OCI-LY1 (cell line): ENCODE data around the gene PARD3.

Experiments
- H2AFZ ChIP-seq: fragments of 200-600 bp; sonication (generic), shearing (Covaris generic); 2 replicates; pipeline ENCODE4 v1.6.0; 2014; ENCODE audit warnings: antibody characterized with exemption, mild to moderate bottlenecking, low read length
- H3F3A ChIP-seq: fragments of 200-600 bp; sonication (generic), shearing (Covaris generic); 2 replicates; pipeline ENCODE4 v1.6.0; 2014; ENCODE audit warnings: mild to moderate bottlenecking, antibody characterized with exemption, low read length, moderate library complexity; ENCODE audit not compliant: insufficient read depth
- H3K27ac ChIP-seq: fragments of 200-600 bp; sonication (generic); 2 replicates; pipeline ENCODE4 v1.5.1; 2014; ENCODE audit warnings: low read length, mixed run types, mild to moderate bottlenecking, low read depth; ENCODE audit not compliant: poor library complexity, severe bottlenecking
- H3K27me3 ChIP-seq: fragments of 200-600 bp; sonication (generic); 2 replicates; pipeline ENCODE4 v1.6.0; 2014; ENCODE audit warnings: antibody characterized with exemption, mild to moderate bottlenecking, low read length, moderate library complexity; ENCODE audit not compliant: insufficient read depth
- H3K36me3 ChIP-seq: fragments of 200-600 bp; sonication (generic); 2 replicates; pipeline ENCODE4 v1.6.1; 2014; ENCODE audit warnings: mild to moderate bottlenecking, antibody characterized with exemption, low read length, moderate library complexity, mixed read lengths; ENCODE audit not compliant: insufficient read depth
- H3K4me1 ChIP-seq: fragments of 200-600 bp; sonication (generic); 2 replicates; pipeline ENCODE4 v1.5.1; 2014; ENCODE audit warnings: mild to moderate bottlenecking, low read length, moderate library complexity; ENCODE audit not compliant: insufficient read depth, severe bottlenecking
- H3K4me2 ChIP-seq: fragments of 200-600 bp; sonication (generic), shearing (Covaris generic); 2 replicates; pipeline ENCODE4 v1.6.1; 2014; ENCODE audit warnings: low read length
- H3K4me3 ChIP-seq: fragments of 200-600 bp; sonication (generic); 2 replicates; pipeline ENCODE4 v1.5.1; 2014; ENCODE audit warnings: low read length, low read depth, mild to moderate bottlenecking, mixed read lengths; ENCODE audit not compliant: poor library complexity, severe bottlenecking
- H3K79me2 ChIP-seq: fragments of 200-600 bp; shearing (Covaris generic); 2 replicates; pipeline ENCODE4 v1.6.1; 2016; ENCODE audit warnings: mixed run types, low read length, mixed read lengths; ENCODE audit not compliant: insufficient read depth
- H3K9ac ChIP-seq: fragments of 200-600 bp; sonication (generic), shearing (Covaris generic); 2 replicates; pipeline ENCODE4 v1.6.1; 2014; ENCODE audit warnings: mild to moderate bottlenecking, low read length, mixed read lengths
- H3K9me2 ChIP-seq: fragments of 200-600 bp; sonication (generic), shearing (Covaris generic); 2 replicates; pipeline ENCODE4 v1.6.1; 2014; ENCODE audit warnings: low read depth, mild to moderate bottlenecking, low read length, mixed read lengths
- H3K9me3 ChIP-seq: fragments of 200-600 bp; shearing (Covaris generic); 2 replicates; pipeline ENCODE4 v1.6.1; 2014; ENCODE audit warnings: low read length, mixed read lengths
- H4K20me1 ChIP-seq: fragments of 200-600 bp; sonication (generic), shearing (Covaris generic); 2 replicates; pipeline ENCODE4 v1.6.0; 2016; ENCODE audit warnings: mild to moderate bottlenecking, low read length; ENCODE audit not compliant: insufficient read depth
- EZH2 ChIP-seq: fragments of 200-600 bp; sonication (generic), shearing (Covaris generic); IDR thresholded peaks from 2 replicates; pipeline ENCODE4 v1.8.0; 2017; ENCODE audit warnings: borderline replicate concordance, mixed run types, mild to moderate bottlenecking, antibody characterized with exemption, low read length, moderate library complexity, mixed read lengths
- TF ChIP-seq, protein P1 (sequence below): fragments of 200-600 bp; sonication (generic), shearing (Covaris generic); IDR thresholded peaks from 2 replicates; pipeline ENCODE4 v1.5.1; 2017; ENCODE audit warnings: mild to moderate bottlenecking, antibody characterized with exemption, low read length, moderate library complexity, mixed read lengths

The PARD3 gene

GRCh38 chr10:34454590-34455261 is 360.4 kb downstream of the PARD3 start:
- Histone ChIP-seq H3K9me2 (no peaks in the 10 kb centered on the region), H3K4me3 (no peak overlapping the region), H3K4me1 (no peaks in the 10 kb centered on the region), H3F3A (no peaks in the 10 kb centered on the region), H3K27me3 (no peaks in the 10 kb centered on the region), H4K20me1 (no peaks in the 10 kb centered on the region), H3K36me3 (no peaks in the 10 kb centered on the region), H3K4me2 (no peak overlapping the region), H3K27ac (no peak overlapping the region), H2AFZ (no peak overlapping the region), H3K9ac (no peak overlapping the region), H3K79me2 (no peaks in the 10 kb centered on the region), H3K9me3 (no peaks in the 10 kb centered on the region)
- no peak for TF ChIP-seq EZH2
- TF ChIP-seq, protein P1, sequence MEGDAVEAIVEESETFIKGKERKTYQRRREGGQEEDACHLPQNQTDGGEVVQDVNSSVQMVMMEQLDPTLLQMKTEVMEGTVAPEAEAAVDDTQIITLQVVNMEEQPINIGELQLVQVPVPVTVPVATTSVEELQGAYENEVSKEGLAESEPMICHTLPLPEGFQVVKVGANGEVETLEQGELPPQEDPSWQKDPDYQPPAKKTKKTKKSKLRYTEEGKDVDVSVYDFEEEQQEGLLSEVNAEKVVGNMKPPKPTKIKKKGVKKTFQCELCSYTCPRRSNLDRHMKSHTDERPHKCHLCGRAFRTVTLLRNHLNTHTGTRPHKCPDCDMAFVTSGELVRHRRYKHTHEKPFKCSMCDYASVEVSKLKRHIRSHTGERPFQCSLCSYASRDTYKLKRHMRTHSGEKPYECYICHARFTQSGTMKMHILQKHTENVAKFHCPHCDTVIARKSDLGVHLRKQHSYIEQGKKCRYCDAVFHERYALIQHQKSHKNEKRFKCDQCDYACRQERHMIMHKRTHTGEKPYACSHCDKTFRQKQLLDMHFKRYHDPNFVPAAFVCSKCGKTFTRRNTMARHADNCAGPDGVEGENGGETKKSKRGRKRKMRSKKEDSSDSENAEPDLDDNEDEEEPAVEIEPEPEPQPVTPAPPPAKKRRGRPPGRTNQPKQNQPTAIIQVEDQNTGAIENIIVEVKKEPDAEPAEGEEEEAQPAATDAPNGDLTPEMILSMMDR: no peak

- no peak for TF ChIP-seq EZH2
- TF ChIP-seq, protein P1: no peak
- Histone ChIP-seq H3K9ac (no peak overlapping the region), H3F3A (no peaks in the 10 kb centered on the region), H3K4me3 (no peak overlapping the region), H3K36me3 (no peaks in the 10 kb centered on the region), H3K4me1 (no peaks in the 10 kb centered on the region), H3K4me2 (no peak overlapping the region), H3K9me3 (no peaks in the 10 kb centered on the region), H3K79me2 (no peaks in the 10 kb centered on the region), H3K27me3 (no peaks in the 10 kb centered on the region), H4K20me1 (no peaks in the 10 kb centered on the region), H3K27ac (no peak overlapping the region), H3K9me2 (no peaks in the 10 kb centered on the region), H2AFZ (no peak overlapping the region)
These were observed 365.3 kb downstream of the PARD3 start for GRCh38 chr10:34449836-34450235.

GRCh38 chr10:34446049-34446448 is 369.0 kb downstream of the PARD3 start:
- no peak overlapping the region for H3K9ac ChIP-seq
- no peak overlapping the region for H2AFZ ChIP-seq
- no peak overlapping the region for H3K4me2 ChIP-seq
- no peaks in the 10 kb centered on the region for H3K9me3 ChIP-seq
- H3F3A ChIP-seq: no peaks in the 10 kb centered on the region
- no peak overlapping the region for H3K4me3 ChIP-seq
- H3K9me2 ChIP-seq: no peaks in the 10 kb centered on the region
- H4K20me1 ChIP-seq: no peaks in the 10 kb centered on the region
- no peaks in the 10 kb centered on the region for H3K27me3 ChIP-seq
- H3K4me1 ChIP-seq: no peaks in the 10 kb centered on the region
- no peaks in the 10 kb centered on the region for H3K79me2 ChIP-seq
- H3K36me3 ChIP-seq: no peaks in the 10 kb centered on the region
- TF ChIP-seq, protein P1: no peak
- no peak for TF ChIP-seq EZH2
- H3K27ac ChIP-seq: no peak overlapping the region
